Activated B cell treated with CpG ODN at 0.5 μM for 24 hours (primary cell): ENCODE measurements around the gene C2CD5. TPM values are rescaled to one million over a fixed set of nuclear protein-coding genes. Genes with fewer than 3 reads are reported as not detected.

Source experiments
- ATAC-seq: fragments of 200-7000 bp; cut with Tn5 transposase; one replicate; pipeline ENCODE4 v1.10.0; 2021; ENCODE audit warnings: low read depth, mild to moderate bottlenecking, moderate library complexity
- CTCF ChIA-PET: fragments of 350-600 bp; sonication (Branson Sonifier 250); formaldehyde crosslinking; loops from one replicate; lab custom pipeline; 2021; ENCODE audit warnings: antibody characterized with exemption; lab: Charles Lee
- POLR2A ChIA-PET: fragments of 350-600 bp; sonication (Branson Sonifier 250); formaldehyde crosslinking; loops from one replicate; lab custom pipeline; 2021; ENCODE audit warnings: antibody characterized with exemption; lab: Charles Lee
- DNase-seq: peaks from one replicate; pipeline ENCODE4 v3.0.0; 2022
- H3K27ac Mint-ChIP-seq: one replicate; pipeline ENCODE4 v1.8.0; 2020; ENCODE audit warnings: mixed read lengths
- H3K27me3 Mint-ChIP-seq: one replicate; pipeline ENCODE4 v1.8.0; 2021; ENCODE audit warnings: mixed read lengths
- H3K36me3 Mint-ChIP-seq: one replicate; pipeline ENCODE4 v1.8.0; 2021; ENCODE audit warnings: low read depth, mixed read lengths
- H3K4me1 Mint-ChIP-seq: one replicate; pipeline ENCODE4 v1.8.0; 2021; ENCODE audit warnings: mixed read lengths
- H3K4me3 Mint-ChIP-seq: one replicate; pipeline ENCODE4 v1.8.0; 2020; ENCODE audit warnings: mild to moderate bottlenecking, mixed read lengths
- H3K9me3 Mint-ChIP-seq: one replicate; pipeline ENCODE4 v1.8.0; 2020; ENCODE audit warnings: mixed read lengths
- CTCF ChIP-seq: fragments of 200-600 bp; IDR thresholded peaks from one replicate; pipeline ENCODE4 v1.8.0; 2022; ENCODE audit warnings: antibody characterized with exemption, mild to moderate bottlenecking
- intact Hi-C: fragments of 100-400 bp; cut with micrococcal nuclease; formaldehyde crosslinking; loops from one replicate; pipeline ENCODE4 v1.15.1; 2024
- total RNA-seq: library from RNA; stranded (reverse); gene quantifications from 2 replicates; pipeline ENCODE4 v1.2.3, GENCODE V29; 2022

The C2CD5 gene
- total RNA-seq, 1 donor from 2014 or later = 38.4 TPM

- intact Hi-C loops = no loop called here
- ChIA-PET POLR2A (no interaction called here), CTCF (interaction anchor here (1.0 kb wide), 1 partner anchor 16 kb away, joined by 4 read pairs; no protein-coding TSS in a partner anchor)
- no peak for DNase-seq
- Mint-ChIP-seq H3K36me3 (peaks cover 42% of the 10 kb centered on the region), H3K27me3 (no peaks in the 10 kb centered on the region), H3K4me3 (no peak overlapping the region), H3K9me3 (no peaks in the 10 kb centered on the region), H3K4me1 (peaks cover 10% of the 10 kb centered on the region), H3K27ac (no peak overlapping the region)
- no peak for ATAC-seq
- TF ChIP-seq CTCF = no peak
These were observed 68.2 kb downstream of the C2CD5 start for GRCh38 chr12:22476133-22476532.

GRCh38 chr12:22474970-22475720, 69.2 kb downstream of the C2CD5 start:
- peaks cover 10% of the 10 kb centered on the region for H3K4me1 Mint-ChIP-seq
- peaks cover 46% of the 10 kb centered on the region for H3K36me3 Mint-ChIP-seq
- H3K27ac Mint-ChIP-seq = no peak overlapping the region
- no peak for TF ChIP-seq CTCF
- H3K9me3 Mint-ChIP-seq = no peaks in the 10 kb centered on the region
- H3K27me3 Mint-ChIP-seq = no peaks in the 10 kb centered on the region
- DNase-seq = no peak
- intact Hi-C loops = loop anchor here (5.0 kb wide), 1 partner anchor 152 kb away; the partner anchor contains the start of gene ETNK1
- POLR2A ChIA-PET = no interaction called here
- ATAC-seq = no peak
- CTCF ChIA-PET = interaction anchor here (1.0 kb wide), 1 partner anchor 15 kb away, joined by 4 read pairs; no protein-coding TSS in a partner anchor
- H3K4me3 Mint-ChIP-seq = no peak overlapping the region

- Mint-ChIP-seq H3K9me3 (no peaks in the 10 kb centered on the region), H3K4me1 (peaks cover 10% of the 10 kb centered on the region), H3K36me3 (peaks cover 50% of the 10 kb centered on the region), H3K27ac (peak overlapping the region; percentile 3), H3K4me3 (no peak overlapping the region), H3K27me3 (no peaks in the 10 kb centered on the region)
- ChIA-PET CTCF (no interaction called here), POLR2A (no interaction called here)
- intact Hi-C loops = loop anchor here (5.0 kb wide), 1 partner anchor 154 kb away; the partner anchor contains the start of gene ETNK1
- DNase-seq (no peak), ATAC-seq (peak; percentile 62)
- no peak for TF ChIP-seq CTCF
These were observed 71.1 kb downstream of the C2CD5 start for GRCh38 chr12:22473212-22473611.

- DNase-seq (no peak), ATAC-seq (no peak)
- TF ChIP-seq CTCF = no peak
- Mint-ChIP-seq H3K27ac (no peak overlapping the region), H3K4me1 (no peaks in the 10 kb centered on the region), H3K27me3 (no peaks in the 10 kb centered on the region), H3K9me3 (no peaks in the 10 kb centered on the region), H3K4me3 (no peak overlapping the region), H3K36me3 (peaks cover 42% of the 10 kb centered on the region)
- ChIA-PET CTCF (interaction anchor here (3.4 kb wide), 1 partner anchor 8 kb away, joined by 23 read pairs; no protein-coding TSS in a partner anchor), POLR2A (no interaction called here)
- intact Hi-C loops = no loop called here
These were observed 77.2 kb downstream of the C2CD5 start for GRCh38 chr12:22467190-22467589.

GRCh38 chr12:22463306-22463705, 81.0 kb downstream of the C2CD5 start:
- TF ChIP-seq CTCF = no peak

More at GRCh38 chr12:22463306-22463705, 81.0 kb downstream of the C2CD5 start:
- Mint-ChIP-seq H3K4me1 (peaks cover 1% of the 10 kb centered on the region), H3K27ac (no peak overlapping the region), H3K36me3 (peaks cover 28% of the 10 kb centered on the region), H3K27me3 (no peaks in the 10 kb centered on the region), H3K4me3 (no peak overlapping the region), H3K9me3 (no peaks in the 10 kb centered on the region)
- ChIA-PET CTCF (interaction anchor here (2.1 kb wide), 1 partner anchor 380 kb away, joined by 5 read pairs; no protein-coding TSS in a partner anchor), POLR2A (no interaction called here)
- DNase-seq (no peak), ATAC-seq (no peak)
- intact Hi-C loops = no loop called here
